Stomach (tissue), 9 donors: ENCODE measurements around the gene GUCD1. TPM values are rescaled to one million over a fixed set of nuclear protein-coding genes. Genes with fewer than 3 reads are reported as not detected.

Source experiments
- DNase-seq, 2 donors: peaks; one replicate each; pipeline versions ENCODE4 v3.0.0 to v3.0.0-alpha.2; 2013 to 2019
- H3K27ac ChIP-seq, 5 donors: fragments of 200-600 bp in 4 of 5; sonication (generic) in 4 of 5; one replicate each; pipeline ENCODE4 v1.5.1; 2013 to 2019; ENCODE audit warnings: mild to moderate bottlenecking in 1 of 5, moderate library complexity in 1 of 5
- H3K27me3 ChIP-seq, 3 donors: fragments of 200-600 bp; sonication (generic); one replicate each; pipeline ENCODE4 v1.5.1; 2017 to 2019; ENCODE audit warnings: mixed run types in 1 of 3
- H3K36me3 ChIP-seq, 4 donors: fragments of 200-600 bp; sonication (generic); 1 replicate in 3 of 4; 2 replicates in 1 of 4; pipeline ENCODE4 v1.5.1; 2016 to 2019
- H3K4me1 ChIP-seq, 4 donors: fragments of 200-600 bp; sonication (generic); one replicate each; pipeline ENCODE4 v1.5.1; 2016 to 2019
- H3K4me3 ChIP-seq, 4 donors: fragments of 200-600 bp; sonication (generic) in 3 of 4; one replicate each; pipeline ENCODE4 v1.5.1; 2016 to 2019; ENCODE audit warnings: mild to moderate bottlenecking in 1 of 4
- H3K9me3 ChIP-seq, 4 donors: fragments of 200-600 bp; sonication (generic); one replicate each; pipeline ENCODE4 v1.5.1; 2016 to 2019
- EP300 ChIP-seq: sonication (generic); formaldehyde crosslinking; IDR thresholded peaks from one replicate; pipeline ENCODE4 v1.6.1; 2017; ENCODE audit warnings: antibody characterized with exemption
- POLR2A ChIP-seq, 4 donors: fragments of 450-650 bp; IDR thresholded peaks; one replicate each; pipeline ENCODE4 v1.6.1; 2016; ENCODE audit warnings: antibody characterized with exemption in 4 of 4, control low read depth in 2 of 4, mild to moderate bottlenecking in 1 of 4, moderate library complexity in 1 of 4
- POLR2AphosphoS5 ChIP-seq, 3 donors: sonication (generic); formaldehyde crosslinking; IDR thresholded peaks; one replicate each; pipeline ENCODE4 v1.6.1; 2016; ENCODE audit warnings: antibody characterized with exemption in 3 of 3
- WGBS, 5 donors: extraction: QIAGEN DNeasy Blood & Tissue Kit in 3 of 5; methylation state at CpG; one replicate each; pipeline versions ENCODE4 v1.1.5 to v1.1.7; 2013 to 2018; 5-methylcytosine and 5-hydroxymethylcytosine counted together
- intact Hi-C: fragments of 100-400 bp; cut with DNase I; formaldehyde crosslinking; loops from one replicate; pipeline ENCODE4 v1.15.1; 2023; ENCODE audit warnings: low total_unique reads
- polyA plus RNA-seq, 3 donors: library from polyadenylated mRNA; stranded (reverse); fragments of 200-250 nt; gene quantifications; one replicate each; pipeline ENCODE4 v1.2.3, GENCODE V29; 2013
- total RNA-seq, 5 donors: library from RNA; depleted of rRNA; stranded (reverse); fragments of >200 nt; gene quantifications; one replicate each; pipeline versions ENCODE4 v1.1.0 to v1.2.3, GENCODE V29; 2014 to 2016
- TF ChIP-seq, protein P1 (sequence below), 7 experiments: fragments of 450-650 bp in 4 of 7; fragments of 200-600 bp in 3 of 7; sonication (generic) in 3 of 7; IDR thresholded peaks; one replicate each; pipeline ENCODE4 v1.5.1; 2016 to 2019; ENCODE audit warnings: antibody characterized with exemption in 7 of 7, control low read depth in 2 of 7, mild to moderate bottlenecking in 1 of 7
- donor health status: healthy with polysubstance abuse.
- donor health status: Bipolar disorder and iron deficiency.
- donor health status: healthy.

GUCD1 gene
- total and polyA plus RNA-seq, 8 donors = 87.4 to 196 (median 167) TPM

DNA sequence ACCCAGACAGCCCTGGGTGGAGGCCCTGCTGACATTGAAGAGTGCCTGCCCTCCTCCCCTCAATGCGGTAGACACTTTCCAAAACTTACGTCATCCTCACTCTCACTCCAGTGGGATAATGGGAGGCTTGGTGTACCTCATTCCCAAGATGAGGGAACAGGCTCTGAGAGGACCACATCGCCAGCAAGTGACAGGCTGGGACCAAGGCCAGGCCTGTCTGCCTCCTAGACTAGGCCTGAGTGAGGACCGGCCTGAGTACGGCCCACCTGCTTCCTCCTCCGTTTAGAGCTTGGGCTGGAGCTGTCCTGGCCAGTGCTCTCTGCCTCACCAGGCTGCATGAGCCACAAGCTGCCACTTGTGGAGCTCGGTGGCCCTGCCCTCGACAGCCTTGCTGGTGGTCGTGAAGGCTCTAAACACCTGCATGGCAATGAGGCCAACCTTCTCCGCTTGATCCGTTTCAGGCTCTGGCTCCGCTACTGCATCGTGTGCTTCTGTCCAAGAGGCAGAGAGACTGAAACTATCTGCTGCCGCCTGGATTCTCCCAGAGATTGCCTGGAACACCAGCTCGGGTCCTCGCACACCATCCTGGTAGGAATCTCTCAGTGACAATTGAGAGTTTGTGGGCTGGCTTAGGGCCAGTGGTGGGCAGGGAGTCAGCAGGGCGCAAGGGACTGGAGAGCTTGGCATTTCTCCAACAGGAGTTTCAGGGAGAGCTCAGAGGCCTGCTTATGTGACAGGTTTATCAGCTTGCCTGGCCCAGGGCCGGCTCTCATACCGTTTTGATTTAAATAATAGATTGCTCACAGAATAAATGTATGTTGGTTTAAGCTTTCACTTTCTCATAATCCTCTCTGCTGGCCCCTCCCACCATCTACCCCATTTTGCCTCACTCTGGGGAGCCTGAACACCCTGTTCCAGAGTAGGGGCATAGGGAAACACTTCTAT is 28.6 kb upstream of the GUCD1 start:
- peak overlapping the region; percentile 20 to 86 (median 82) for H3K27ac ChIP-seq
- intact Hi-C loops = no loop called here
- WGBS, 5 donors = 34 to 50% (median 38%) methylated on average over 19 of the region's 19 CpGs
- peaks cover 0 to 37% (median 33%) of the 10 kb centered on the region in 4 donors for H3K36me3 ChIP-seq
- H3K4me3 ChIP-seq = peak overlapping the region in 2 of 4 donors; percentile 1 to 26
- peak; percentile 68 to 80 for DNase-seq
- H3K4me1 ChIP-seq = peaks cover 7 to 66% (median 39%) of the 10 kb centered on the region in 4 donors
- TF ChIP-seq EP300 (no peak), POLR2A (IDR thresholded peaks at IDR 0.05) (no peak), POLR2AphosphoS5 (IDR thresholded peaks at IDR 0.05) (no peak)
- TF ChIP-seq, protein P1, sequence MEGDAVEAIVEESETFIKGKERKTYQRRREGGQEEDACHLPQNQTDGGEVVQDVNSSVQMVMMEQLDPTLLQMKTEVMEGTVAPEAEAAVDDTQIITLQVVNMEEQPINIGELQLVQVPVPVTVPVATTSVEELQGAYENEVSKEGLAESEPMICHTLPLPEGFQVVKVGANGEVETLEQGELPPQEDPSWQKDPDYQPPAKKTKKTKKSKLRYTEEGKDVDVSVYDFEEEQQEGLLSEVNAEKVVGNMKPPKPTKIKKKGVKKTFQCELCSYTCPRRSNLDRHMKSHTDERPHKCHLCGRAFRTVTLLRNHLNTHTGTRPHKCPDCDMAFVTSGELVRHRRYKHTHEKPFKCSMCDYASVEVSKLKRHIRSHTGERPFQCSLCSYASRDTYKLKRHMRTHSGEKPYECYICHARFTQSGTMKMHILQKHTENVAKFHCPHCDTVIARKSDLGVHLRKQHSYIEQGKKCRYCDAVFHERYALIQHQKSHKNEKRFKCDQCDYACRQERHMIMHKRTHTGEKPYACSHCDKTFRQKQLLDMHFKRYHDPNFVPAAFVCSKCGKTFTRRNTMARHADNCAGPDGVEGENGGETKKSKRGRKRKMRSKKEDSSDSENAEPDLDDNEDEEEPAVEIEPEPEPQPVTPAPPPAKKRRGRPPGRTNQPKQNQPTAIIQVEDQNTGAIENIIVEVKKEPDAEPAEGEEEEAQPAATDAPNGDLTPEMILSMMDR (IDR thresholded peaks at IDR 0.05) = no peak
- H3K9me3 ChIP-seq = no peaks in the 10 kb centered on the region
- no peaks in the 10 kb centered on the region for H3K27me3 ChIP-seq

DNA sequence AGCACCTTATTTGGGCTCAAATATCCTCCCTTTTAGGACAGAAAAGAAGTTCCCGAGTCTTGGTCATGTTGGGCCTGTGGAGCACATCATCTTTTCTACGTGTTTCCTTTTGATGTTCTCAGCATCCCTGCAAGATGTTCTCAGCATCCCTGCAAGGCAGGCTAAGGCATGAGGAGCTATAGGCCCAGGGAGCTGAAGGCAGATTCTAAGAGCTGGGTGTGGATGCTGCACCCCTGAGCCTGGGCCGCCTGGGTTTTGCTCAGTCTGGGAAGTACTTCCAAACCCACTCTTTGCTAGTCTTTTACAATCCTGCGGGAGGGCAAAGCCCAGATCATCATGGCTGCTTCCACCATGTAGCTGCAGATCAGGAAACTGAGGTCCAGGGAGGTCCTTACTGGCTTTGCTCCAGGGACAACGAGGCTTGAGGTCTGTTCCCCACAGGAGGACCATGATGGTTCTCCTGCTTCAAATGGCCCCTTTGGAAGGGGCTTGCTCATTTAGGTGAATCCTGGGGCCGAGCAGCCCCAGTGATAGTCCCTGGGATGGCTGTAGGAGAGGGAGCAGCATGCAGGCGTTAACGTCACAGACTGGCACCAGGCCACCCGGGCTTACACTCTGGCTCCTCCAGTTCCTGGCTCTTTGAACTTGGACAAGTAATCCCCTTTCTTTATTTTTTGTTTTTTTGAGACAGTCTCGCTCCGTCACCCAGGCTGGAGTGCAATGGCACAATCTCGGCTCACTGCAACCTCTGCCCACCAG is 27.3 kb upstream of the GUCD1 start:
- no peaks in the 10 kb centered on the region for H3K27me3 ChIP-seq
- no peak for TF ChIP-seq EP300
- TF ChIP-seq, protein P1 (IDR thresholded peaks at IDR 0.05) = no peak
- no peak for TF ChIP-seq POLR2A (IDR thresholded peaks at IDR 0.05)
- TF ChIP-seq POLR2AphosphoS5 (IDR thresholded peaks at IDR 0.05) = no peak
- no peak overlapping the region for H3K4me3 ChIP-seq
- no peaks in the 10 kb centered on the region for H3K9me3 ChIP-seq
- intact Hi-C loops = no loop called here
- peaks cover 0 to 34% (median 28%) of the 10 kb centered on the region in 4 donors for H3K36me3 ChIP-seq
- peak overlapping the region in 1 of 5 donors; percentile 86 for H3K27ac ChIP-seq
- DNase-seq = peak in 1 of 2 donors; percentile 52
- 68 to 81% (median 77%) methylated on average over 12 of the region's 12 CpGs for WGBS, 5 donors
- H3K4me1 ChIP-seq = peaks cover 9 to 69% (median 39%) of the 10 kb centered on the region in 4 donors

DNA sequence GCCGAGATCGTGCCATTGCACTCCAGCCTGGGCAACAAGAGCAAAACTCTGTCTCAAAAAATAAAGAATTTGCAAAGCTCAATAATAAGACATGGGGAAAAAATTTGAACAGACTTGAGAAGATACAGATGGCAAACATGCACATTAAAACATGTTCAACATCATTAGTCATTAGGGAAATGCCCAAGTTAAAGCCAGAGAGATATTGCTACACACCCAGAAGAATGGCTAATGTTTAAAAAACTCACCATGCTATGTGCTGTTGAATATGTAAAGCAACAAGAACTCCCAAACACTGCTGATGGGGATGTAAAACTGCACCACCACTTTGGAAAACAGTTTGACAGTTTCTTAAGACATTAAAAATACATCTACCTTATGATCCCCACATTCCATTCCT is 25.3 kb upstream of the GUCD1 start:
- peaks cover 0 to 28% (median 23%) of the 10 kb centered on the region in 4 donors for H3K36me3 ChIP-seq
- H3K27me3 ChIP-seq = no peaks in the 10 kb centered on the region
- H3K4me3 ChIP-seq = no peak overlapping the region
- no peak for DNase-seq
- WGBS, 5 donors = 72 to 100% (median 91%) methylated on average over 2 of the region's 2 CpGs
- H3K27ac ChIP-seq = peak overlapping the region in 1 of 5 donors; percentile 29
- H3K9me3 ChIP-seq = no peaks in the 10 kb centered on the region
- H3K4me1 ChIP-seq = peaks cover 9 to 64% (median 39%) of the 10 kb centered on the region in 4 donors
- intact Hi-C loops = no loop called here
- TF ChIP-seq, protein P1 (IDR thresholded peaks at IDR 0.05) = no peak
- TF ChIP-seq EP300 = no peak
- TF ChIP-seq POLR2AphosphoS5 (IDR thresholded peaks at IDR 0.05) = peak in 2 of 3 donors; percentile 20 to 56

DNA sequence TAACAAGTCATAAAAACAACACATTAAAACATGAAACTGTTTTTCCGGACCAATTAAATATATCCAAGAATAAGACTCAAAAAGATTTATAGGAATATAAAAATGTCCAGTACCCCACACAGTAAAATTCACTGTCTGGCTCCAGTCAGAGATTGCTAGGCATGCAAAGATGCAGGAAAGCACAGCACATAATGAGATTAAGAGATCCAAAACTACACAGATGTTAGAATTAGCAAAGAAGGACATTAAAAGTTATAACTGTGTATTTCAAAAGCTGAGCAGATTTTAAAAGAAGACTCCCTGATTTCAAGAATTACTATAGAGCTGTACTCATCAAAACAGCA is 24.3 kb upstream of the GUCD1 start:
- Histone ChIP-seq H3K27ac (peak overlapping the region in 1 of 5 donors; percentile 64), H3K27me3 (no peaks in the 10 kb centered on the region), H3K4me3 (no peak overlapping the region), H3K9me3 (no peaks in the 10 kb centered on the region), H3K36me3 (peaks cover under 1 to 33% (median 29%) of the 10 kb centered on the region in 4 donors), H3K4me1 (peaks cover 8 to 54% (median 30%) of the 10 kb centered on the region in 4 donors)
- intact Hi-C loops = no loop called here
- no peak for DNase-seq
- TF ChIP-seq, protein P1 (IDR thresholded peaks at IDR 0.05) = no peak
- TF ChIP-seq EP300 (no peak), POLR2AphosphoS5 (IDR thresholded peaks at IDR 0.05) (no peak), POLR2A (IDR thresholded peaks at IDR 0.05) (no peak)
- WGBS, 5 donors = 29 to 41% (median 34%) methylated on average over 1 of the region's 1 CpG
